Choroid plexus epithelial cell (primary cell): ENCODE data around the gene EIF3D.

Experiments used
- DNase-seq: peaks from one replicate; pipeline ENCODE4 v3.0.0-alpha.2; 2010; ENCODE audit warnings: low read depth
- H3K4me3 ChIP-seq: 2 replicates; pipeline ENCODE4 v1.5.1; 2011; ENCODE audit warnings: low read depth, mild to moderate bottlenecking, control low read depth, low read length, moderate library complexity
- CTCF ChIP-seq: conservative IDR thresholded peaks from 2 replicates; pipeline ENCODE4 v1.5.1; 2011; ENCODE audit warnings: low read depth, mild to moderate bottlenecking, control low read depth, inconsistent platforms, low read length, moderate library complexity

EIF3D gene

DNA sequence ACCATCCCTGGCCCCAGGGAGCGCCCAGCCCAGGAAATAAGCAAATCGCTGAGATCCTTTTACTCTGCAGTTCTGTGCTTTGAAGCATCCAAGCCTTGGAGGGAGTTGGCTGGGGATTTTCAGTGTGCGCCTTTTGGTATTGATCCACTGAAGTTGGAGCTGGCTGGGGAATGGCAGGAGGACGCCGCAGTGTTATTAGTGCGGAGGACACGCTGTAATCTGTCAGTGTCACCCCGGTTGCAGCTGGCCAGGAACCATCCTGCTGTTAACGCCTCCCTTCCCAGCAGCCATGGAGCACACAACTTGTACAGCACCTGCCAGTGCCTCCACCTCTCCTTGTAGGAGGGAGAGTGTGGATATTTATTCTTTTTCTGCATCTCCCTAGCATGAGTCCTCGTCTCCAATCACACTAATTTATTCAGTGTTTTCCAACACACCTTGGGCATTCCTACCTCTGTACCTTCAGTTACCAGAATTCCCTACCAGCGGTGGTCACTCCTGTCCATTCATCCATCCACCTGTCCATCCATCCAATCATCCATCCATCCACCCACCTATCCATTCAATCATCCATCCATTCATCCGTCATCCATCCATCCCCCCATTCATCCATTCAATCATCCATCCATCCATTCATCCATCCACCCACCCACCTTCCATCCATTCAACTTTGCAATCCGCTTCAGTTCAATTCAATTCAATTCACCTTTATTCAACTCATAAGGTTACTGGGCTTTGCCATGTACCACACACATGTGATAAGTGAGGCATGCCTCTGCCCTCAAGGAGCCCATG is 21.9 kb upstream of the EIF3D start:
- TF ChIP-seq CTCF, result no peak
- DNase-seq, result no peak
- no peak overlapping the region for H3K4me3 ChIP-seq

DNA sequence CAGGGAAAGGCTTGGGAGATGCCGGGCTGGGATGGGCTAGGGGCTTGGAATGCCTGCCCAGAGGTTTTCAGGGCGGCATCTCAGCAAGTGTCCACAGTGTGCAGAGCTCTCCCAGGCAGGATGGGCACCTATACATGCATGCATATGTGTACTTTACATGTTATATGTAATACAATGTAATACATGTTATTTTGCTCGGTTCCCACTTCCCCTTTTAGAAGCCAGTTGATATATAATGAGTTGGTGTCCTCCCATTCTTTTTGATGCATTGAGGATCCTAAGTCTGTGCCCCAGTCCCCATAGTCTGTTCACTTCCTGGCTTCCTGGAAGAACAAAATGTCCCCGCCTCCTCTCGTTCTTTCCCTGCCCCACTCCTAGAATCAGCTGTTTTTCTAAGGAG is 20.1 kb upstream of the EIF3D start:
- DNase-seq, result no peak
- no peak for TF ChIP-seq CTCF
- H3K4me3 ChIP-seq, result no peak overlapping the region

DNA sequence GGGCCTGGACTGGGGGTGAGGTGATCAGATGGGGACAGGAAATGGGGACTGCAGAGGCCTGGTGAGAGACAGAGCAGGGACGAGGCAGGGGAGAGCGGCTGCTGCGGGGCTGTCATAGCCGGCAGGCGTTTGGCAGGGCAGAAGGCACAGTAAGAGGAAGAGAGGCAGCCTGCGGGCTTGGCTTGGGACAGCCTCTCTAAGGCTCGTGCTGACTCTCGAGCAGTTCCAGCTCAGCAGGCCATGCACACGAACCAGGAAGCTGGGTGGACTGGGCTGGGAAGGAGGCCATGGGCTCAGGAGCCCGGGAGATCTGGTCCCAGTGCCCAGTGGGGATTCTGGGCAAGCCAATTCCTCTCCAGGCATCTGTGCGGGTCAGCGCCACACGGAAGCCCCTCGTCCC is 19.6 kb upstream of the EIF3D start:
- H3K4me3 ChIP-seq, result no peak overlapping the region
- no peak for TF ChIP-seq CTCF
- DNase-seq, result peak; percentile 15

- no peak overlapping the region for H3K4me3 ChIP-seq
- peak; percentile 74 for DNase-seq
- TF ChIP-seq CTCF, result no peak
Observed at GRCh38 chr22:36546932-36547331, 18.0 kb upstream of the EIF3D start.

DNA sequence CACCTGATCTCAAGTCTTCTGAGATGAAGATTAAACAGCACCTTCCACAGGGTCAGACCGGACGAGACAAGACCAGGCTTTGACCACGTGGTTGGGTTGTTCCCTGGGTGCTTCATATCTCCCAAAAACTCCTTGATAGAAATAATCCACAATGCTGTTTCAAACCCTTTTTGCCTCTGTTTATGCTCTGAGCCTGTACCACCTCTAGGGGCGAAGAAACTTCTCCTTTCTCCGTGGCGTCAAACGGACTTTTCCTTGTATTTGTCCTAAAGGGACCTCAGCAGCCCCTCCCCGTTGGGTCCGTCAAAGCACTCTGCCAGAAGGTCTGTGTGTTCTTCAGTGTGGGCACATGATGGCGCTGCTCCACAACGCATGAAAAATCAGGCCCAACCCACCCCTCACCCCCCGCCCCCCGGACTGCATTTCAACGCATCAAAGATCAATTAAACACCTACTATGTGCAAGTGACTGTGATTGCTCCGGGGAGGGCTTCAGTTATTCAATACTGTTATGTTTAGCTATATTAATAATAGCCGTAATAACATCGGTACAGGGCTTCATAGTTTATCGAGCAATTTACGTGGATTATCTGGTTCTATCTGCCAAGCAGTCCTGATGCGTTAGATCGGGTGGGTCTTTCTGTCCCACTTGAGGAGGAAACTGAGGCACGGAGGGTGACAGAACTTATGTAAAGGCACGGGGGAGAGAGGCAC is 17.3 kb upstream of the EIF3D start:
- DNase-seq, result peak; percentile 72
- TF ChIP-seq CTCF, result peak; percentile 72
- no peak overlapping the region for H3K4me3 ChIP-seq

DNA sequence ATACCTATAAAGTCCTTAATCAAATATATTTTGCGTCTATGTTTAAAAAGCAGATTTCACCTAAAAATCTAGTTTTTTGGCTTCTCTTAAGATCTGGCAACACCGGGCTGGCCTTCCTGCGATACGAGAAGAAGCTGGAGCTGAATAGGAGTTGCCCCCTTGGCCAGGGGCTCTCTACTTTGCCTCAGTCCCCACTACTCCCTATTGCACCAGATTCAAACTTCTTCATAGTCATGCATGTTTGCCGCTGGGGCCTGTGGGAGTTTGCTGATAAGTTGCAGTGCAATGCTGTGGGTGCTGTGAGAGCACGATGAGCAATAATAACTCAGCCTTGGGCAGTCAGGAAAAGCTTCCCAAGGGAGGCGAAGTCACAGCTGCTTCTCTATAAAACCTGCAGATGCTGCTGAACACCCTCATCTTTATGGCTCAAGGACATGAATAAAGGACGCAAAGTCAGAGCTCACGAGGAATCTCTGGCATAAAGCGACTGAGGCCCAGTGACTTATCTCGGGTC is 15.2 kb upstream of the EIF3D start:
- H3K4me3 ChIP-seq, result no peak overlapping the region
- no peak for TF ChIP-seq CTCF
- peak; percentile 40 for DNase-seq
